ENCODE measurements around the gene TRPM3.

Gene TRPM3

GRCh38 chr9:70534061-70534460 lies 587.4 kb downstream of the TRPM3 start:
- in situ Hi-C loops (cut with MboI; ENCODE audit: low sequenced_read_pairs, unreplicated experiment) = no loop called here
- no peak for TF ChIP-seq CTCF (IDR thresholded peaks at IDR 0.05; ENCODE audit: borderline replicate concordance, control extremely low read depth, extremely low read depth, insufficient read depth, missing control alignments)
- DNase-seq (ENCODE audit: low spot score) = no peak

DNA sequence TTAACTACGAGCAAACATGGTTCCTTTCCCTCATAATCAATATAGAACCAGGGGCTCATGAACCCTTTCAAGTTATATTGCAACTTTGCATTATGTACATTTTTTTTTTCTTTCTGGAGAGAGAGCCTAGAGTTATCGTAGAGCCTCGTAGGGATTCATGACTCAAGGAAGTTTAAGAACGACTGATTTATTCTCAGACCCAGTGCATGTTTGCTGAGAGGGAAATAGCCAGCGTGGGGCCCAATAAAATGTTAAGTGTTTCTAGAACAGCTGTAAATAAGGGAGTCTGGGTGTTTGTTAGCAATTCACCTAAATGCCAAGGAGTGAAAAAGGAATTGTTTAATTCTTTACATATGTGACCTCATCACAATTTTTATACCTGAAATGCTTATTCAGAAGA lies 587.9 kb downstream of the TRPM3 start:
- DNase-seq (ENCODE audit: low spot score) = no peak
- no peak for TF ChIP-seq CTCF (IDR thresholded peaks at IDR 0.05; ENCODE audit: borderline replicate concordance, control extremely low read depth, extremely low read depth, insufficient read depth, missing control alignments)
- in situ Hi-C loops (cut with MboI; ENCODE audit: low sequenced_read_pairs, unreplicated experiment) = no loop called here

DNA sequence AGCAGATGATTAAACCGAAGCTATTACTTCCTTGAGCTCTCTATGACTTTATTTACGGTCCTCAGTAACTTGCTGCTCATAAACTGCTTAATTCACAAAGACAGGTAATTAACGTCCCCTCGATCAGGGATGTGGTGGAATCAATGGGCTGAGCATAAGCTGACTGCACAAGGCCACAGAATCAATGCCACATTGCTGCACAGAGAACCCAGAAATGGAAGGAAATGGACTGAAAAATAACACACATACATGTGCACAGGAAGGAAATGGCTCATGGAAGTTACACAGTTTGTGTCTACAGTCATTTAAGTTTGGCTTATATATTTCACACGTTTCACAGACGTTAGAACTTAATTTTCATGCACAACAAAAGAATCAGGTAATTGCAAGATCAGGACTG lies 588.7 kb downstream of the TRPM3 start:
- TF ChIP-seq CTCF (IDR thresholded peaks at IDR 0.05; ENCODE audit: borderline replicate concordance, control extremely low read depth, extremely low read depth, insufficient read depth, missing control alignments) = no peak
- in situ Hi-C loops (cut with MboI; ENCODE audit: low sequenced_read_pairs, unreplicated experiment) = no loop called here

GRCh38 chr9:70531311-70531710 lies 590.1 kb downstream of the TRPM3 start:
- in situ Hi-C loops (cut with MboI; ENCODE audit: low sequenced_read_pairs, unreplicated experiment) = no loop called here
- TF ChIP-seq CTCF (IDR thresholded peaks at IDR 0.05; ENCODE audit: borderline replicate concordance, control extremely low read depth, extremely low read depth, insufficient read depth, missing control alignments) = no peak
- DNase-seq (ENCODE audit: low spot score) = no peak

More for the DNA sequence above, 588.7 kb downstream of the TRPM3 start:
- DNase-seq (ENCODE audit: low spot score) = no peak

DNA sequence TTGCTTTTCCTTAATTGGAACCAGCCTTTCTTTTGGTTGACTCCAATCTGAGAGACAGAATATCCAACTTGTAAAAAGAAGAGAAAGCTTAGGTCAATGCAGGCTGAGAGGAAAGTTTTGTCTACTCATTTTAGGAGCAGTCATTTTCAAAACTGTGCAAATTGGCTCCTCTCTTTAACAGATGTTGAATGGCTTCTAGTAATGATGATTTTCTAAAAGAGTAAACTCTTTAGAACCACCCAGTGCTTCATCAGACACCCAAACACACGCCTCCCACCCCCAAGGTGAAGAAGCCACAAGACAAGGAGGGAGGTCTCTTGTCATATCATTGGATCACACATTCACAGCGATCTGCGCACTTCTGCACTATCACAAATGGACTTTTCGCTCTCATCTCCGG lies 590.7 kb downstream of the TRPM3 start:
- DNase-seq (ENCODE audit: low spot score) = no peak
- in situ Hi-C loops (cut with MboI; ENCODE audit: low sequenced_read_pairs, unreplicated experiment) = no loop called here
- TF ChIP-seq CTCF (IDR thresholded peaks at IDR 0.05; ENCODE audit: borderline replicate concordance, control extremely low read depth, extremely low read depth, insufficient read depth, missing control alignments) = no peak

DNA sequence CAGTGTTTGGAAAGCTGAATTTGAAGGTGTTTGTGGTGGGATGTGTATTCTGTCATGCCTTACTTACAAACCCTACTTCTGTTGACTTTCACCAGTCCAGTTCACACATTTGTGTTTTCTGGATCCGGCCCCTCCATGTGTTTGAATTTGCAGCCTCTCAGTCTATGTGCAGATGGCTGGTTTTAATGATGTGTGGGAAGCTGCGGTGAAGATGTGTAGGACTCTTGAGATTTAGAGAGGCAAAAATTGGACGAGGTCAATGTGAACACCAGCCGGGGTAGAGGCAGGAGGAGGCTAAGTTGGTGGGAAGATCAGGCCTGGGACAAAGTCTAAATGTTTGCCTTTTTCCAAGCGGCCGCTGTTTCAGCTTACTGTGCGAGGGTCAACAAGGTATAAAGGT lies 591.6 kb downstream of the TRPM3 start:
- no peak for DNase-seq (ENCODE audit: low spot score)
- no peak for TF ChIP-seq CTCF (IDR thresholded peaks at IDR 0.05; ENCODE audit: borderline replicate concordance, control extremely low read depth, extremely low read depth, insufficient read depth, missing control alignments)
- in situ Hi-C loops (cut with MboI; ENCODE audit: low sequenced_read_pairs, unreplicated experiment) = no loop called here

- DNase-seq (ENCODE audit: low spot score) = no peak
- no peak for TF ChIP-seq CTCF (IDR thresholded peaks at IDR 0.05; ENCODE audit: borderline replicate concordance, control extremely low read depth, extremely low read depth, insufficient read depth, missing control alignments)
- in situ Hi-C loops (cut with MboI; ENCODE audit: low sequenced_read_pairs, unreplicated experiment) = no loop called here
Observed at GRCh38 chr9:70529377-70529776, 592.0 kb downstream of the TRPM3 start.

Data from GM13976 (cell line).